Measurements from ENCODE around the gene LRRC45. TPM values are rescaled to one million over a fixed set of nuclear protein-coding genes. Genes with fewer than 3 reads are reported as not detected.

LRRC45 gene
- total and polyA plus RNA-seq, 4 donors, result 3.1 to 20.1 (median 7.1) TPM

DNA sequence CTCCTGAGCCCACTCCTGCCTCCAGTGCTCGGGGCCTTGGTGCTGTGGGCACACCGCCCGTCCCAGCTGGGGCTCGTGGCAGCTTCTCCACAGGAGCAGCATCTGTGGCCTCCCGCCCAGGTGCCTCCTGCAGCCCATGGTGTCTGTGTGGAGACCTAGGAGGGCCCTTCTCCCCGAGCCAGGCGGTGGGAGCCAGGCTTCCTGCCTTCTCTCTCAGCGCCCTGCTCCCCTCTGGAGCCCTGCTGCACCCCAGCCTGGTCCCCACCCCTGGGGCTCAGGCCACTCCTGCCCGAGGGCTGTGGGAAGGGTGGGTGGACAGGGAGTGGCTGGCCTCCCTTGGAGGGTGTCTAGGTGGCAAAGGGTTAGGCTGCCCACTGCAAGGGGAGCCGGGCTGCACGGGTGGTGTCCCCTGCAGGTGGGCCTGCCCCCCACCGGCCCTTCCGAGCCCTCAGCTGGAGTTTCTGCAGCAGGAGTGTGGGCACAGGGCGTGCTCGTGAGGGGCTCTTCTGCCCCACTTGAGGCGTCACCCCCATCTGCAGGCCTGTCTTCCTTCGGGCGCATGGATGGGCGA is 11.4 kb upstream of the LRRC45 start:
- no peak overlapping the region for H3K4me3 ChIP-seq (ENCODE audit: low read length in 2 of 2)
- WGBS, 2 donors, result 93 to 96% methylated on average over 15 to 19 of the region's 19 CpGs
- ATAC-seq (ENCODE audit: low FRiP score), result no peak
- no peaks in the 10 kb centered on the region for H3K36me3 ChIP-seq (ENCODE audit: control insufficient read depth in 1 of 2, insufficient read depth in 2 of 2, low read length in 1 of 2)
- H3K27me3 ChIP-seq (ENCODE audit: control insufficient read depth in 1 of 2, insufficient read depth in 2 of 2, low read length in 1 of 2), result no peaks in the 10 kb centered on the region
- H3K9me3 ChIP-seq (ENCODE audit: control insufficient read depth, low read length), result no peaks in the 10 kb centered on the region
- H3K27ac ChIP-seq (ENCODE audit: low read depth in 1 of 2, low read length in 2 of 2), result no peak overlapping the region
- intact Hi-C loops (cut with DNase I), result no loop called here
- H3K4me1 ChIP-seq (ENCODE audit: control insufficient read depth in 1 of 2, insufficient read depth in 2 of 2, low read length in 2 of 2), result no peaks in the 10 kb centered on the region
- DNase-seq, result no peak

DNA sequence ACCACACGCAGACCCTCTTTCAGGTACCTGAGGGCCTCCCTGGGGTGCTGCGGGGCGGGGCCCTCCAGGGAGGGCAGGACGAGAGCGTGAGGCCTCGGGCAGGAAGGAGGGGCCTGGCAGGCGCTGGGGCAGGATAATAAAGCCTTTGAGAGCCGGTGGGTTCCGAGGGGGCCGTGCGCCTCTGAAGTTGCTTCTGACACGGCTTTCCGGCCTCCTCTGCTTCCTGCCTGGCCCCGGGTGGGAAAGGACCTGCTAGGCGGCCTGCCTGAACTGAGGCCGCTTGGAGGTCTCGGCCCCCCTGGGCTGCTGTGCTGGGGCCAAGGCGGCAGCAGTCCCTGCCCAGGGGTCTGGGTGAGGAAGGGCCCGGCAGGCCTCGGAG is 10.9 kb upstream of the LRRC45 start:
- no peaks in the 10 kb centered on the region for H3K9me3 ChIP-seq (ENCODE audit: control insufficient read depth, low read length)
- H3K4me3 ChIP-seq (ENCODE audit: low read length in 2 of 2), result no peak overlapping the region
- H3K27ac ChIP-seq (ENCODE audit: low read depth in 1 of 2, low read length in 2 of 2), result peak overlapping the region in 1 of 2 donors; percentile 4
- 86 to 92% methylated on average over 18 to 20 of the region's 20 CpGs for WGBS, 2 donors
- DNase-seq (no peak), ATAC-seq (ENCODE audit: low FRiP score) (no peak)
- H3K36me3 ChIP-seq (ENCODE audit: control insufficient read depth in 1 of 2, insufficient read depth in 2 of 2, low read length in 1 of 2), result no peaks in the 10 kb centered on the region
- H3K27me3 ChIP-seq (ENCODE audit: control insufficient read depth in 1 of 2, insufficient read depth in 2 of 2, low read length in 1 of 2), result no peaks in the 10 kb centered on the region
- H3K4me1 ChIP-seq (ENCODE audit: control insufficient read depth in 1 of 2, insufficient read depth in 2 of 2, low read length in 2 of 2), result no peaks in the 10 kb centered on the region
- intact Hi-C loops (cut with DNase I), result no loop called here

DNA sequence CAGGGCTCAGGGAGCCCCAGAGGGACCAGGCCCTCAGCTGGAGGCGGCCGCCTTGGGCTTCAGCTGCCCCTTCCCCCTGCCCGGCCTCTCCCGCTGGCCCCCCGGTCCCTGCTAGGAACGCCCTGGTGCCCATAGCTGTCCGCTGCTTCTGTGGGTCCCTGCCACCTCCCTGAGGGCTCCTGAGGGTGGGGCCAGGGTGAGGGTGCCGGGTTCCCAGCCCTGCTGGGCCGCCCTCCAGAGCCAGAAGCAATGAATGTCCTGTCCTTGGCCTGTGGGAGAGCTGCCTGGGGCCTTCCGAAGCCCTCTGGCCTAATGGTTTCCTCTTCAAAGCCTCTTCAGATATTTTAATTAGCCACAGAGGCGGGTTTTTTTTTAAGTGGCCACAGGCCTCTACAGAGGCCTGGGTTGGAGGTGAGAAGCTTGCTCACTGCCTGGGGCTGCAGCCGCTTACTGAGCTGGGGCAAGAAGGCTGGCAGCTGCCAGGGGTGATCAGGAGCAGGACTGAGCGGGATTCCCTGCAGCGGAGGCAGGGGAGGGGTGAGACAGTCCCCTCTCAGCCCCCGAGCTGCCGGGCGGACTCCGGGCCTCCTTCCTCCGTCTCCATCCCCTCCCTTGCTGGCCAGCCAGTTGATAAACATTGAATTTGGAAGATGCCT is 10.3 kb upstream of the LRRC45 start:
- H3K9me3 ChIP-seq (ENCODE audit: control insufficient read depth, low read length), result no peaks in the 10 kb centered on the region
- H3K36me3 ChIP-seq (ENCODE audit: control insufficient read depth in 1 of 2, insufficient read depth in 2 of 2, low read length in 1 of 2), result no peaks in the 10 kb centered on the region
- H3K4me3 ChIP-seq (ENCODE audit: low read length in 2 of 2), result no peak overlapping the region
- H3K27ac ChIP-seq (ENCODE audit: low read depth in 1 of 2, low read length in 2 of 2), result peak overlapping the region in 1 of 2 donors; percentile 8
- no peaks in the 10 kb centered on the region for H3K4me1 ChIP-seq (ENCODE audit: control insufficient read depth in 1 of 2, insufficient read depth in 2 of 2, low read length in 2 of 2)
- intact Hi-C loops (cut with DNase I), result no loop called here
- WGBS, 2 donors, result 66 to 73% methylated on average over 16 to 19 of the region's 19 CpGs
- no peaks in the 10 kb centered on the region for H3K27me3 ChIP-seq (ENCODE audit: control insufficient read depth in 1 of 2, insufficient read depth in 2 of 2, low read length in 1 of 2)
- ATAC-seq (ENCODE audit: low FRiP score), result no peak
- DNase-seq, result no peak

DNA sequence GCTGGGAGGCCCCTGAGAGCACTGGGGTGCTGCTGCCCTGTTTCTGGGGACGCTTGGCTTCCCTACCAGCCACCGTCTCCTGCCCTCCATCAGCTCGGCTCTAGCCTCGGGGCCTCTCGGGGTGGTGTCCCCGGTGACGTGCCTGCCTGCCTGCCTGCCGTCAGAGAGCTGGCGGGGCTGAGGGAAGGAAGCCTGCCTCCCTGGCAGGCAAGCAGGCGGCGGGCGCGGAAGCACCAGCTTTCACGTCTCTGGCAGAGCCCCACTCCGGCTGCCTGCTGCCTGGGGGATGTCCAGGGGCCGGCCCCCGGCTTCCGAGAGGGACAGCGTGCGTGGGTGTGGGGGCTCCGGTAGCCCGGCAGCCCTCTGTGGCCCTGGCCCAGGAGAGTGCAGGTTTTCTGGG is 9.8 kb upstream of the LRRC45 start:
- Histone ChIP-seq H3K36me3 (ENCODE audit: control insufficient read depth in 1 of 2, insufficient read depth in 2 of 2, low read length in 1 of 2) (no peaks in the 10 kb centered on the region), H3K27me3 (ENCODE audit: control insufficient read depth in 1 of 2, insufficient read depth in 2 of 2, low read length in 1 of 2) (no peaks in the 10 kb centered on the region), H3K27ac (ENCODE audit: low read depth in 1 of 2, low read length in 2 of 2) (peak overlapping the region in 1 of 2 donors; percentile 8), H3K4me1 (ENCODE audit: control insufficient read depth in 1 of 2, insufficient read depth in 2 of 2, low read length in 2 of 2) (no peaks in the 10 kb centered on the region), H3K9me3 (ENCODE audit: control insufficient read depth, low read length) (no peaks in the 10 kb centered on the region), H3K4me3 (ENCODE audit: low read length in 2 of 2) (no peak overlapping the region)
- DNase-seq, result peak; percentile 77 to 87
- intact Hi-C loops (cut with DNase I), result no loop called here
- 27 to 40% methylated on average over 16 to 22 of the region's 22 CpGs for WGBS, 2 donors
- ATAC-seq (ENCODE audit: low FRiP score), result peak; percentile 34

DNA sequence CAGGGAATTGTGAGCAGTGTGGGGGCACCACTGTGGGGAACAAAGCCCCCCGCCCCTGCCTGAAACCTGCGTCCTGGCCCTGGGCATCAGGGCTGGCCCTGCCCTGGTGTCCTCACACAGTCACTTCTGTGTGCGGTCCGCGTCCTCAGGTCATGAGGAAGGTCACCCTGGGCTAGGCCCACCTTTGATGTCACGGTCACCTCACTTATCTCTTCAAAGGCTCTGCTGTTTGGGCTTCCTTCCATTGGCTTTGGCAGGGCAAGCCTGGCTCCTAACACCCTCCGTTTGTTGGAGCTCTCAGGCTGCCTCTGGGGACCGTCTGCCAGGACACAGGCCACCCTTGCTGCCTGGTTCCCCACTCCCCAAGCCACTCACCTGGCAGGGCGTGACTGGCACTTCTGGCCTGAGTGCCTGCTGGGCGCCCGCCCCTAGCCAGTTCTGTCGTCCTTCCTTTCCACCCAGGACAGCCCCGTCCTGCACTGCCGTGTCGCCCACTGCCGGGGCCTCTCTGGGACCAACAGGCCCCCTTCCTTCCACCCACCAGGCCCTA is 9.3 kb upstream of the LRRC45 start:
- ATAC-seq (ENCODE audit: low FRiP score) (peak; percentile 1), DNase-seq (no peak)
- WGBS, 2 donors, result 78 to 81% methylated on average over 15 to 16 of the region's 16 CpGs
- no peaks in the 10 kb centered on the region for H3K4me1 ChIP-seq (ENCODE audit: control insufficient read depth in 1 of 2, insufficient read depth in 2 of 2, low read length in 2 of 2)
- H3K27me3 ChIP-seq (ENCODE audit: control insufficient read depth in 1 of 2, insufficient read depth in 2 of 2, low read length in 1 of 2), result no peaks in the 10 kb centered on the region
- H3K4me3 ChIP-seq (ENCODE audit: low read length in 2 of 2), result no peak overlapping the region
- H3K27ac ChIP-seq (ENCODE audit: low read depth in 1 of 2, low read length in 2 of 2), result no peak overlapping the region
- no peaks in the 10 kb centered on the region for H3K36me3 ChIP-seq (ENCODE audit: control insufficient read depth in 1 of 2, insufficient read depth in 2 of 2, low read length in 1 of 2)
- H3K9me3 ChIP-seq (ENCODE audit: control insufficient read depth, low read length), result no peaks in the 10 kb centered on the region
- intact Hi-C loops (cut with DNase I), result no loop called here

DNA sequence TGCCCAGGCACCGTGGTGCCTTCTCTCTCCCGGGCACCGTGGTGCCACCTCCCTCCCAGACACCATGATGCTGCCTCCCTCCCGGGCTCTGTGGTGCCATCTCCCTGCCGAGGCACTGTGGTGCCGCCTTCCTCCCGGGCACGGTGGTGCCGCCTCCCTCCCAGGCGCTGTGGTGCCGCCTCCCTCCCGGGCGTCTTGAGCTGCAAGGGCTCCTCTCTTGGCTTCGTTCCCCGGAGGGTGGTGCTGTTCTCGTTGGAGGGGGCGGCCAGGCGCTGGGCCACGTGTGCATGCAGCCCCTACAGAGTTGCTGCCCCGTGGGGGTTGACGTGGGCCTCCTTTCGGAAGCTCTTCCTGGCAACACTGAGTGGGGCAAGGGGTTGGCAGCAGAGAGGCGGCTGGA is 8.7 kb upstream of the LRRC45 start:
- Histone ChIP-seq H3K27ac (ENCODE audit: low read depth in 1 of 2, low read length in 2 of 2) (no peak overlapping the region), H3K9me3 (ENCODE audit: control insufficient read depth, low read length) (no peaks in the 10 kb centered on the region), H3K4me3 (ENCODE audit: low read length in 2 of 2) (no peak overlapping the region), H3K27me3 (ENCODE audit: control insufficient read depth in 1 of 2, insufficient read depth in 2 of 2, low read length in 1 of 2) (no peaks in the 10 kb centered on the region), H3K36me3 (ENCODE audit: control insufficient read depth in 1 of 2, insufficient read depth in 2 of 2, low read length in 1 of 2) (no peaks in the 10 kb centered on the region), H3K4me1 (ENCODE audit: control insufficient read depth in 1 of 2, insufficient read depth in 2 of 2, low read length in 2 of 2) (no peaks in the 10 kb centered on the region)
- DNase-seq (no peak), ATAC-seq (ENCODE audit: low FRiP score) (no peak)
- 78 to 83% methylated on average over 22 to 23 of the region's 23 CpGs for WGBS, 2 donors
- intact Hi-C loops (cut with DNase I), result no loop called here

DNA sequence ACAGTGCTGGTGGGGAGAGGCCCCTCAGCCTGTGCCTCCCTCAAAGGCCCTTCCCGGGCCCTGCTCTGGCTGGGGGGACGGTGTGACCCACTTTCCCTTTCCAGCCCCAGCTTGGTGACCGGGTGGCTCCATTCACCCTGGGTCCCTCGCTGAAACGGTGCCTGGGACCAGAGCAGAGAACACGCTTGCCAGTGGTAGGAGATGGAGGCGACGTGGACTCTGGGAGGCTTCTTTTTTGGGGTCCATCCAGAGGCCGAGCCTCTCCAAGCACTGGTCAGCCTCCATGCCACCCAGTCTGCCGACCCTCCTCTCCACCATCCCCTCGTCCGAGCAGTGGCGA is 8.2 kb upstream of the LRRC45 start:
- DNase-seq, result no peak
- H3K4me1 ChIP-seq (ENCODE audit: control insufficient read depth in 1 of 2, insufficient read depth in 2 of 2, low read length in 2 of 2), result no peaks in the 10 kb centered on the region
- no peak for ATAC-seq (ENCODE audit: low FRiP score)
- no peak overlapping the region for H3K27ac ChIP-seq (ENCODE audit: low read depth in 1 of 2, low read length in 2 of 2)
- H3K9me3 ChIP-seq (ENCODE audit: control insufficient read depth, low read length), result no peaks in the 10 kb centered on the region
- no peaks in the 10 kb centered on the region for H3K36me3 ChIP-seq (ENCODE audit: control insufficient read depth in 1 of 2, insufficient read depth in 2 of 2, low read length in 1 of 2)
- H3K27me3 ChIP-seq (ENCODE audit: control insufficient read depth in 1 of 2, insufficient read depth in 2 of 2, low read length in 1 of 2), result no peaks in the 10 kb centered on the region
- intact Hi-C loops (cut with DNase I), result no loop called here
- WGBS, 2 donors, result 85 to 89% methylated on average over 13 of the region's 13 CpGs
- H3K4me3 ChIP-seq (ENCODE audit: low read length in 2 of 2), result no peak overlapping the region

DNA sequence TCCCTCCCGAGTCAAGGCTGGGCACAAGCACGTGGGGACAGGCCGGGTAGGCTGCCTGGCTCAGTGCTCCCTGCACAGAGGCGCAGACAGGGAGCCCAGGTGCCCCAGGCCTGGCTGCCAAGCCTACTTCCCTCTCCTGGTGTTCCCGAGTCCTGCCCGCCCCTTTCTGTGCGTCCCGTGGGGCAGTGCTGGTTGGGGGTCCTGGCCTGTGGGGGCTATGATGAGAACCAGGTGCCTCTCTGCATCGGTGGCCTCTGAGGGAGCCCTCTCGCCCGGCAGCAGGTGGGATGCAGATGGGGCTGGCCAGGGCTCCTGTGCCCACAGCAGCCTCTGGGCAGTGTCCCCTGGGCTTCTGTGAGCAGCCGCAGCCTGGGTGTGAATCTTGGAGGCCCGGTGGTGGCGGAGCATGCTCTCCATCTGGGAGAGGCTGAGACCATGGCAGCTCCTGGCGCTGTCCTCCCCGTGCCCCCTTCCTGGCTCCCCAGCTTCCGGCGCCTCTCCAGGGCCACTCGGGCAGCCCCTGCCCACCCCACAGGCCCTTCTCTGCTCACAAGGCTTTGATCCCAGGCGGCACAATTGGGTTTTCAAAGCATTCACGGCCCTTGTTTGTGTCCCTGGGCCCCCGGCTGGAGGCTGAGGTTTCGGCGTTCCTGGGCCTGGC is 7.7 kb upstream of the LRRC45 start:
- Histone ChIP-seq H3K9me3 (ENCODE audit: control insufficient read depth, low read length) (no peaks in the 10 kb centered on the region), H3K4me3 (ENCODE audit: low read length in 2 of 2) (no peak overlapping the region), H3K27me3 (ENCODE audit: control insufficient read depth in 1 of 2, insufficient read depth in 2 of 2, low read length in 1 of 2) (no peaks in the 10 kb centered on the region), H3K36me3 (ENCODE audit: control insufficient read depth in 1 of 2, insufficient read depth in 2 of 2, low read length in 1 of 2) (no peaks in the 10 kb centered on the region), H3K27ac (ENCODE audit: low read depth in 1 of 2, low read length in 2 of 2) (no peak overlapping the region), H3K4me1 (ENCODE audit: control insufficient read depth in 1 of 2, insufficient read depth in 2 of 2, low read length in 2 of 2) (no peaks in the 10 kb centered on the region)
- 83 to 87% methylated on average over 23 to 24 of the region's 24 CpGs for WGBS, 2 donors
- intact Hi-C loops (cut with DNase I), result no loop called here
- ATAC-seq (ENCODE audit: low FRiP score) (no peak), DNase-seq (no peak)
